Measurements from ENCODE around the gene TAAR9.

Gene TAAR9, protein sequence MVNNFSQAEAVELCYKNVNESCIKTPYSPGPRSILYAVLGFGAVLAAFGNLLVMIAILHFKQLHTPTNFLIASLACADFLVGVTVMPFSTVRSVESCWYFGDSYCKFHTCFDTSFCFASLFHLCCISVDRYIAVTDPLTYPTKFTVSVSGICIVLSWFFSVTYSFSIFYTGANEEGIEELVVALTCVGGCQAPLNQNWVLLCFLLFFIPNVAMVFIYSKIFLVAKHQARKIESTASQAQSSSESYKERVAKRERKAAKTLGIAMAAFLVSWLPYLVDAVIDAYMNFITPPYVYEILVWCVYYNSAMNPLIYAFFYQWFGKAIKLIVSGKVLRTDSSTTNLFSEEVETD

DNA sequence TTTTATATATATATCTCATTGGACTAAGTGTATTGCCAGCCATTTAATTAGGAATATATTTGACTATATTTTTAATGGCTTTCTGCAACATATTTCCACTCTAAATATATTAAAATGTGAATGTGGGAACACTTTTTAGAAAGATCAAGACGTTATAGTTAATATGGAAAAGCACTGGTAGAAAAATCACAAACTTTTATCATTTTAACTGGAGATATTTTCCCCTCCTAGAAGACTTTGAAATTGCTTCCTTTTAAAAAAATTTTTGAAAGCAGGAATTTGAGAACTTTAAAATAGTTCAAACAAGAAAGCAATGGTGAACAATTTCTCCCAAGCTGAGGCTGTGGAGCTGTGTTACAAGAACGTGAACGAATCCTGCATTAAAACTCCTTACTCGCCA, at the start of gene TAAR9:
Gene TAAR9 (plus strand): TSS at position 301 of the 400 bp plus-strand sequence. CDS start 13 bp downstream, at position 314.
- DNase-seq = no peak

GRCh38 chr6:132489376-132489775, 48.7 kb upstream of the TAAR9 start:
- DNase-seq = no peak

DNA sequence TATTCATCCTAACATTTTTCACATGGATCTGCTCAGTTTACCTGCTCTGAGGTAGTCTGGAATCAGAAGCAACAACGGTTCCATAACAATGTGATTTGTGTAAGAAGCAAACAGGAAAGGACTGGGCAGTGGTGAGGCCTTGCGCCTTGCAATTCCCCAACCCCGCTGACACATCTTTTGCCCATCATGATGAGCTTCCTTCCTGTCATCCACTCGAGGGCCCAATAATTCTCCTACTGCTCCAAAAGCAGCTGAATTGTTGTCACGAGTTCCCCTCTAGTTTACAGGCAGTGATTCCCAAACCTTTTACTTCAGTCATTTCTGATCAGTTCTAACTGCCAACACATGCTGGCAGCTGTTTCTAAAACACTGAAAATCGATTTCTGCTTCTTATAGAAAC, 48.1 kb upstream of the TAAR9 start:
- no peak for DNase-seq

DNA sequence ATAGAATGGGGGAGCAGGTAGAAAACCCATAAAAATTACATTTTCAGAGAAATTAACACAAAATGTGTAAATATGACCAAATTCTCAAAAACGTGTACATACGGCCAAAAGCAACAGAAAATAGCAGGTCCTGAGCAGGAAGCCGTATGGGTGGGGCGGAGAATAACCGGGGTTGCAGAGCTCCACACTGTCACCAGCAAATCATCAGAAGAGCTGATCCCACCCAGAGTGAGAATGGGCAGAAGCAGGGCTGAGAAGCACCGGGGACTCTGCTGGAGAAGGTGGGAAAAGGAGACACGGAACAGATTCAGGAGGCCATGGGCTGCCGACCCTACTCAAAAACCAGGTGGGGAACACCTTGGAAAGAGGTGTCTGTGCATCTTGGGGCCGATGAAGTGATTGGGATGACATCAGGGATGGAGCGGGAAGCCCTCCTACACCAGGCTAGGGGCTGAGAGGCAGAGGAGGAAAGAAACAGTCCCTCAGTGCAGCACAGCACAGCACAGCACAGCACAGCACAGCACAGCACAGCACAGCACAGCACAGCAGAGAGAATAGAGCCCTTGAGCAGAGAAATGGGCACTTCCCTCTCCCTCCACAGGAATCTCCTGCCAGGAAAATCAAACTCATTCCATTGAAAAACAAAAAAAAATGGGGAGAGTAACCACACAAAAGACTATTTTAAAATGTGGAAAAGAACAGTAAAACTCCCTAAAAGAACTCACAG, 47.4 kb upstream of the TAAR9 start:
- DNase-seq = no peak

- DNase-seq = no peak
Observed at GRCh38 chr6:132491303-132491702, 46.8 kb upstream of the TAAR9 start.

DNA sequence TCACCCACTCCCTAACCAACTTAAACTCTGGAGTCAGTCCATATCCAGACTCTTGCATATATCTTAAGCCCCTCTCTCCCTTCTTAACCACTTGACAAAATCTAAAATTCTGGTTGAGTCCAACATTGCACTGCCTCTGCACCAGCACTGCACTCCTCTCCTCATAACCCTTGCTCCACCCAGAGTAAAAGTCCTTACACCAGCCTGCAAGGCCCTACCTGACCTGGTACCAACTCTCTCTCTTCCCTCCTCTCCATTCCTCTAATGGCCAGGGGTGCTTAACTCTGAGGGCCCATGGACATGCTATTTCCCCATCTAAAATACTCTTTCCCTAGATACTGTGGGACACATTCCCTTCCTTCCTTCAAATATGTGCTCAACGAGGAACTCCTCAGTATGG, 46.2 kb upstream of the TAAR9 start:
- no peak for DNase-seq

DNA sequence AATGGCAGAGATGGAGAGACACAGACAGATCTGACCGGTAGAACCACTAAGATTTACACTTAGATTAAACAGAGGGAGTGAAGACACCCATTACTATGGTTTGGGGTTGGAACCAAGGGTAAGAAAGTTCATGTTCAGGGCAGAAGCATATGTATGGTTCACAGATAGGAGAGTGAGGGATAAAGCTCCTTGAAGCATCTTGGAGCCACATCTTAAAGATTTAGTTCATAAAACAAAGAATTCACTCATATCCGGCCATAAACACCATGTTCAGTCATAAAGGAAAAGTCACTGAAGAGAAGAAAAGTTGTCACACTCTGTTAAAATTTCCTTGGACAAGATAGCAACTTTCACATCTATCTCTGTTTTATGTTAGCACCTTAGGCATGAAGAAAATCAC, 43.1 kb upstream of the TAAR9 start:
- DNase-seq = no peak

DNA sequence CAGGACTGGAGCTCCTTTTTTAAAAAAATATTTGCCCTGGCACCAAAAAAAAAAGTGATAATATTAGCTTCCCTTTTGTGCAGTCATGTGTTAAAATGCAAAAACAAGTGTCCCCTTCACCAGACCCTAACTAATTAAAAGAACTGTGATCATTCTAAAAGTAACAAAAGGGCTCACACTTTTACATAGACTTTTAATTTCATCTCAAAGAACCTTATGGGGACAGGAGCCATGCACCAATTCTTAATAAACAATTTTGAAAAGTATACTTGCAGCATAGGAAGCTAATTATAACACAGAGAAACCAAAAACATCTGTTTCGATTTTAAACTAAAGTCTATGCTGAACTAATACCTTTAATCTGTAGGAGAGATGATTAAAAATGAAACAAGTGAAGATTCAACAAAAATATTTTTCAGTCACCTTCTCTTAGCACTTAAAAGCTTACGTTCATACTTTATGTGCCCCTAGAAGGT, 42.4 kb upstream of the TAAR9 start:
- no peak for DNase-seq

- no peak for DNase-seq
Observed at GRCh38 chr6:132496519-132497180, 41.4 kb upstream of the TAAR9 start.

- no peak for DNase-seq
Observed at GRCh38 chr6:132498638-132499037, 39.4 kb upstream of the TAAR9 start.

- DNase-seq = no peak
Observed at GRCh38 chr6:132499757-132500156, 38.3 kb upstream of the TAAR9 start.

GRCh38 chr6:132504757-132505156, 33.3 kb upstream of the TAAR9 start:
- no peak for DNase-seq

DNA sequence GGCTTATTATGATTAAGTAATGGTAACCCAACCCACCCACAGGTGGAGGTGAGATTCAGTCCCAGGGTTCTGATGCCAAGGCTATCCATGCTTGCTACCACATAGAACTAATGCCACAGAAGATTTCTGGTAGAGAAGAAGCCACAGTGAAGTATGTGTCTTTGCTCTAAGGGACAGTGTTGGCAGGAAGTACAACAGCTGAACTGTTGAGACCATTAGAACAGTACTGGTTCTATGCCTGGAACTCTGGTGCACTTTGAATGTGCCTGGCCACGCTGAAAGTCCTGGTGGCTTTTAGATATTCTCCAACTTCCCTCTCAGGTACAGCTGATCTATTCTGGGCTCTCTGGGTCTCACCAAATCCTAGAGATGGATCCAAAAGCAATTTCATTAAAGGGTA, 32.9 kb upstream of the TAAR9 start:
- no peak for DNase-seq

GRCh38 chr6:132506461-132506860, 31.6 kb upstream of the TAAR9 start:
- DNase-seq = no peak

DNA sequence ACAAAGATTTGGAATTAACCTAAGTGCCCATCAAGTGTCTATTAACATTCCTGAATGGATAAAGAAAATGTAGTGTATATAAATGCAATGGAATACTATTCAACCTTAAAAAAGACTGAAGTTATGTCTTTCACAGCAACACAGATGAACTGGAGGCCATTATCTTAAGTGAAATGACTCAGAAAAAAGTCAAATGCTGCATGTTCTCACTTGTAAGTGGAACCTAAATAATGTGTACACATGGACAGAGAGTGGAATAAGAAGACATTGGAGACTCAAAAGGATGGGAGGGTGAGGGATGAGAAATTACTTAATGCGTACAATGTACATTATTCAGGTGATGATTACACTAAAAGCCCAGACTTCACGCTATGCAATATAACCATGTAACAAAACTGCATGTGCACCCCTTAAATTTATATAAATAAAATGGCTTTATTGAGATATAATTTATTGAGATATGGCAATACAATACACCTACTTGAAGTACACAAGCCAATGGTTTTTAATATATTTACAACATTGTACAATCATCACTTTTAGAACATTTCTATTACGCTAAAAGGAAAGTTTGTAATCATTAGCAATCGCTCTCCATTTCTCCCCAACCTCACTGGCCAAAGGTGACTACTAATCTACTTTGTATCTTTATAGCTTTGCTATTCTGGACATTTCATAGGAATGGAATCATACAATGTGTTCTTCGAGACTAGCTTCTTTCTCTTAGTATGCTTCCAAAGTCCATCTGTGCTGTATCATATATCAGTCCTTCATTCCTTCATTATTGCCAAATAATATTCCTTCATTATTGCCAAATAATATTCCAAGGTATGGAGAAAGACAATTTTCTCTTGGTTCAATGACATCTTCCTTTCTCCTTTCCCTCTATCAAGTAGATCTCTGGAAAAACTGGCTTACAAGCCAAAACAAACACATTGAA, 30.9 kb upstream of the TAAR9 start:
- DNase-seq = no peak

DNA sequence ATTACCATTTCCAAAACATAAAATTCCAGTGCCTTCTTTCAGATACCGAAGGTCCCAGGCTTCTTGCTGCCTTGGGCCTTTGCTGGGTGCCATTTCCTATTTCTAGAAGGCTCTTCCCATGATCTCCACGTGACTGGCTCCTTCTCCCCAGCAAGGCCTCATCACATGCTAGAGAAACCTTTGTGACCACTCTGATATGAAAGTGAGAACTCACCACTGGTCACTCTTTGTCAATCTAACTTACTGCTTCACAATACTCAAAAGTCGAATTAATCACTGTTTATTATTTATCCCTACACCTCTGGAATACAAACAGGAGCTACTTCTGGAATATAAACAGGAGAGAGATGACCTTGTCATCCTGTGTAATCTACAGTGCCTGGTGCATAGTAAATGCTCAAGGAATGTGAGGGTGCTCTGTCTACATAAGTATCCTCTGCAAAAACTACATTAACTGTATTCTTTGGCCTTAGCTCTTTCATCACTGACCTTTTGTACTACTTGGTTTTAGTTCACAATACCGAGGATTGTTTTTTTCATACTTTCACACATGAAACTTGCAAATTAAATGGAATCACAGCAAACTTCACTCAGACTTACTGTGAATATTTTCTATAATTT, 26.8 kb upstream of the TAAR9 start:
- no peak for DNase-seq

DNA sequence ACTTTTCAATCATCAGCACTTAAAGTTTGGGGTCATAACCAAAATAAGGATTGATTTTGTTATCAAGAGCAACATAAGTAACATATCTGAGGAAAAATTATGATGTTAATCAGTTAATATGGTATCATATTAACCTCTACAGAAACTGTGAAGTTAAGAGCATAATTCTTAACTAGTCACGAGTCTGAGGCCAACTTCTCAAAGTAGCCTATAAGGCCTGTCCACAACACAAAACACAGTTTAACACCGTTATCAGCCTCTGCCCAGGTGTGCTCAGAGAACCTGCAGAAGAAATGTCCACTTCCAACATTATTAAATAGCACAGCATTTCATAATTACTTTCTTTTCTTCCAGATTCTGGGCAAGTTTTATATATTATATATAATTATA, 26.3 kb upstream of the TAAR9 start:
- DNase-seq = no peak

DNA sequence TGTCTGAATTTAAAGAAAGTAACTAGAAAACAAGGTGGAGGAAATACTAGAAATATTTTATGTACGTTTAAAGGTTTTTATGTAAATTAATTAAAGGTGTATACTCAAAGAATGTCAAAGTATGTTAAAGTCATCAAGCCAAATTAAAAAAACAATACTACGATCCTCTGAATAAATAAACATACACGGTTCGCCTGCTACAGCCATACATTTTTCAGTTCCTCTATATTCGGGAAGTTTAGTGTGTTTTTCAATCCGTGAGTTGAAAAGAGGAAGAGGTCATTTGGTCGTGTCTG, 25.8 kb upstream of the TAAR9 start:
- DNase-seq = no peak

DNA sequence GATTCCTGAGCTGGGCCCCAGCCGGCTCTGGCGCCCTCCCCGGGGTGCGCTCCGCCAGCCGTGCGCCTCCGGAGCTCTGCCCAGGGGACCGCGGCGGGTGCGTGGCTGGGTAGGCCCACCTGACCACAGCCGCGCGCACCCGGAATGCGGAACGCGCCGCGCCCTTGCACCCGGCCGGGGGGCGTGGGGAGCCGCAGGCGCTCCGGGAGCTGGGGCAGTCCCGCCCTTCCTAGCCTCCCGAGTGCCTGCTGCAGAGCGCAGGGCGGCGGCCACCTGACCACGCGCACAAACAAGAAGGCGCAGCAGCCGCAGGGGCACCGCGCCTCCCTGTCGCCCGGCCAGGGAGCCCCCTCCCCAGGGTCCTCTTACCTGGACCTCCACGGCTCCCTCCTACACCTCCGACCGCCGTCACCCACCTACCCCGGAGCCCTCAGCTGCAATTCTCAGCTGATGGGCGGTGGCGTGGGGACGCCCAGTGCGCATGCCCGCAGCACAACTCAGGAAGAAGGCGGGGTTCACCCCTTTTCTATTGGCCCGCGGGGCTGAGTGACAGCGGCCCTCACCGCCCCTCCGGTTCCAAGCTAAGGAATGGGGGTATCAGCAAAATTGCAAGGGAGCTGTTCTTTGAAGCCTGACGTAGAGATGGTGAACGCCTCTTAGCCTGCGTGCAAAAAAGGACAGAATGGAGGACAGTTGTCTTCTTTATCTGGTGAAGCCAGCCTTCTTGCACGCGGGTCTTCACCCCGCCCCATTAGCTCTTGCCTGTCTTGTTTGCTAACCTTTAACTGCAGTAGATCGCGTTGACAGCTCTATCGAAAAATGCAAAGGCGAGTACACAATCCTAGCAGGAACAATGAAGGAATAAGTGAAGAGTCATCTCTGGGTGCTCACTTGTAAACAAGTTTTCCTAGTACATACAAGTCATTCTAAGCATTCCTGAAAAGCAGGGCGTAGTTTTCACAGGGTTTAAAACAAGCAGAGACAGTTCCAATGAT, 25.1 kb upstream of the TAAR9 start, which contains the start of gene STX7:
Gene STX7 (minus strand): TSS at position 479 of the 995 bp plus-strand sequence. CDS start 9,586 bp downstream, outside the sequence.
- DNase-seq = peak; percentile 16

DNA sequence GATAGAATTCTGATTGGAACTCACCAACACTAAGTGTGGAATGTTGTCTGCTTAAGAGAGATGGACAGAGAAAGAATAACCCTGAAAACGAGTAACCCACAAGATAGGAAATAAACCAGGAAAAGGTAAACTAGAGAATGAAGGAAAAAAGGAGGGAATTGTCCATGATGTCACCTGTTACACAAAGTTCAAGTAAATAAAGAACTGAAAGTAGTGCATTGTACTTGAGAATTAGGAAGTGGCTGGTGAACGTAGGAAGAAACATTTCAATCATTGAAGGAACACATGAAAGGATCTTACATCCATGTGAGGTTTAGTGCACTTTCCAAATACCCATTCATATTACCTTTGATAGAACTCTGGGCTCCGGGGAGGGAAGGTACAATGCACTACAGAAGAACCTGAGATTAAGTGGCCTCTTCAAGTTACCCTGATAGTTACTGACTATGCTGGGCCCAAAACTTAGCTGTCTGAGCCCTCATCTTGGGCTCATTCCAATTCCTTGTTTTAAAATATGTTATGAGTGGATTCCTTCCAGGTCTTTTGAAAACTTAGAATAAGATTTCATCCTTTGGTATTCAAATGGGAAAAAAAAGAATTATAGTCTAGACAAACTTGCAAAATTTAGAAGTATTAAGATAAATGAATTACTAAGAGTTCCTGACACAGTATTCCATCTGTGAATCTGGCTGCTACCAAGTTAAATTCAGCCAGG, 24.1 kb upstream of the TAAR9 start:
- no peak for DNase-seq
